Kidney capillary endothelial cell (primary cell): Measurements from ENCODE around the gene SDE2.
"Not testable (repeated sequence)": the region's sequence is repeated elsewhere in the genome, so short reads cannot be mapped to it uniquely, and the experiment has no call there.

Experiments used
- DNase-seq: peaks from one replicate; pipeline ENCODE4 v3.0.0-alpha.2; 2018; ENCODE audit warnings: low spot score

Gene SDE2

DNA sequence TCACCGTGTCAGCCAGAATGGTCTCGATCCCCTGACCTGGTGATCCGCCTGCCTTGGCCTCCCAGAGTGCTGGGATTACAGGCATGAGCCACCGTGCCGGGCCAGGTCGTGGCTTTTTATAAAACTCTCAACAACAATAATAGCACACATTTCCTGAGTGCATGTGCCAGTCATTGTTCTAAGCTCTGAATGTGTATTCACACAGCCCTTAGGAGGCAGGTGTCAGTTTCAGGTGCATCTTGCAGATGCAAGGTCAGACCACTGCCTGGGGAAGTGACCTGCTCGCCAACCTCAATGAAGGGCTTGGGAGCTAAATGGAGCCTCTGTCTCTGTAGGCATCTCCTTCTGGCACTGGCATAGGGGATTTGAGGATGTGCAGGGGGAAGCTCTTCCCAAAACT is 56.6 kb downstream of the SDE2 start:
- no peak for DNase-seq

GRCh38 chr1:225941942-225942222 is 57.3 kb downstream of the SDE2 start:
- no peak for DNase-seq

GRCh38 chr1:225941187-225941941 is 57.8 kb downstream of the SDE2 start, which contains the start of gene LEFTY2:
TSS of gene LEFTY2 (minus strand) at chr1:225941220. CDS start at chr1:225941140, 80 bp downstream.
- no peak for DNase-seq

DNA sequence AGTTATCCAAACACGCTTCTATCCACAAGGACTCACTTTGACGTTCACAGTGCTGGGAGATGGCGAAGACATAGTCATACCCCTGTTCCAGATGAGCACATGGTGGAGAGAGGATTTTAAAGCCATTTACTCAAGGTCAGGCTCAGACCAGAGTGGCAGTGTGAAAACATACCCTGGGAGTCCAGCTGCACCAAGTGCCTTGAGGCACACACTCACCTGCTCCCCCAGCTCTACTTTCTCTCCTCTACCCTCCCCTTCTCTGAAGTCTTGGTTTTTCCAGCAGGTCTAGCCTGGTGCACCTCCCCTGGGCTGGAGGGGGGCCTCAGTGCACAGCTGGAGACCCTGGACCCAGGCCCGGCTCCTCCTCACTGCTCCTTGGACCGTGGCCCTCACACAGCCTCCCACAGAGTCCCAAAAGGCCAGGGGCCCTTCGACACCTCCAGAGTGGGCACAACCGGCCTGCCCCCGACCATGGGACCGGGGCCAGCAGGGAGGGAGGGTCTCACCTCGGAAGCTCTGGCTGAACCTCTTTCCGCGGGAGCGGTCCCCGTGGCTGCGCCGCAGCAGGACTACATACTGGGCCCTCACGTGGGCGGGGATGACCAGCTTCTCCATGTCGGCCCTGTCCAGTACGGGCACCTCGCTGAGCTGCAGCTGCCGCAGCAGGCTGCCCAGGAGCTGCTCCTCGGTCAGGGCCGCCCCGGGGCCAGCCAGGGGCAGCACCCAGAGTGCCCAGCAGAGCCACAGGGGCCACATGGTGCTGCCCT is 58.6 kb downstream of the SDE2 start:
- DNase-seq, result no peak

DNA sequence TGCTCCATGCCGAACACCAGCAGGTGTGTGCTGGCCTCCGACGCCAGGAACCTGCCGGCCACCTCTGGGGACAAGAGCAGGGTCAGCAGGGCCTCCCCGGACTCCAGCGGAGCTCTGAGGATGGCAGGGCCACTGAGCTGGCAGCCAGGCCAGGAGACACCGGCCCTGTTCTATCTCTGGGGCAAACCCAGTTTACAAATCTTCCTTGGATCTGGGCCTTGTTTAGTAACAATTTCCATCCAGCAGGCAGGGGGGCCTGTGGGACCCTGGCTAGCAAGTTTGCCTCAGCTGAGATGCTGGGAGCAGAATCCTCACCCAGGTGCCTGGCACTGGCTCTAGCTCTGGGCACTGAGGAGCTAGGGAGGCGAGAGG is 59.2 kb downstream of the SDE2 start:
- DNase-seq, result not testable (repeated sequence)

GRCh38 chr1:225939097-225939938 is 59.8 kb downstream of the SDE2 start:
- not testable (repeated sequence) for DNase-seq

- no peak for DNase-seq
Observed at GRCh38 chr1:225937048-225937968, 61.8 kb downstream of the SDE2 start.

- DNase-seq, result no peak
Observed at GRCh38 chr1:225936523-225936922, 62.6 kb downstream of the SDE2 start.

- not testable (repeated sequence) for DNase-seq
Observed at GRCh38 chr1:225936086-225936485, 63.1 kb downstream of the SDE2 start.

DNA sequence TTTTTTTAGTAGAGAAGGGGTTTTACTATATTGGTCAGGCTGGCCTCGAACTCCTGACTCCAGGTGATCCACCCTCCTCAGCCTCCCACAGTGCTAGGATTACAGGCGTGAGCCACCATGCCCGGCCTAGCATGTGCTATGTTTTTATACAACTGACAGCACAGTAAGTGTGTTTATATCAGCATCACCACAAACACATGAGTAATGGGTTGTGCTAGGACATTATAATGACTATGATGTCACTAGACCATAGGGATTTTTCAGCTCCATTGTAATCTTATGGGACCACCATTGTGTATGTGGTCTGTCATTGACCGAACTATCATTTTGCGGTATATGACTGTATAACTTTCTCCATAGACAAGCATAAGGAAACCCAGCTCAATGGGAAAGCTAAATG is 64.4 kb downstream of the SDE2 start:
- no peak for DNase-seq

- DNase-seq, result peak; percentile 36
Observed at GRCh38 chr1:225933072-225933471, 66.1 kb downstream of the SDE2 start.
